Ascending aorta (tissue), 2 donors: ENCODE results near the gene FAM199X. TPM values are rescaled to one million over a fixed set of nuclear protein-coding genes. Genes with fewer than 3 reads are reported as not detected.
"Not testable (repeated sequence)": the region's sequence is repeated elsewhere in the genome, so short reads cannot be mapped to it uniquely, and the experiment has no call there.

Experiments
- DNase-seq, 2 donors: peaks; one replicate each; pipeline ENCODE4 v3.0.0-alpha.2; 2019; ENCODE audit warnings: low spot score in 2 of 2
- H3K27ac ChIP-seq, 2 donors: fragments of 200-600 bp; sonication (generic); one replicate each; pipeline ENCODE4 v1.5.1; 2016 to 2017; ENCODE audit warnings: mild to moderate bottlenecking in 1 of 2
- H3K27me3 ChIP-seq: fragments of 200-600 bp; sonication (generic); one replicate; pipeline ENCODE4 v1.5.1; 2017
- H3K36me3 ChIP-seq, 2 donors: fragments of 200-600 bp; sonication (generic); one replicate each; pipeline ENCODE4 v1.5.1; 2016
- H3K4me1 ChIP-seq, 2 donors: fragments of 200-600 bp; sonication (generic); one replicate each; pipeline ENCODE4 v1.5.1; 2016 to 2017; ENCODE audit warnings: mild to moderate bottlenecking in 1 of 2
- H3K4me3 ChIP-seq, 2 donors: fragments of 200-600 bp; sonication (generic); one replicate each; pipeline ENCODE4 v1.5.1; 2016 to 2017; ENCODE audit warnings: mild to moderate bottlenecking in 1 of 2
- H3K9me3 ChIP-seq, 2 donors: fragments of 200-600 bp; sonication (generic); one replicate each; pipeline ENCODE4 v1.5.1; 2016
- intact Hi-C: fragments of 100-400 bp; cut with DNase I; formaldehyde crosslinking; loops from one replicate; pipeline ENCODE4 v1.15.1; 2023
- total RNA-seq: library from RNA; depleted of rRNA; stranded (reverse); fragments of >200 nt; gene quantifications from one replicate; pipeline ENCODE4 v1.1.0, GENCODE V29; 2016
- TF ChIP-seq, protein P1 (sequence below), 3 experiments: fragments of 200-600 bp in 2 of 3; fragments of 450-650 bp in 1 of 3; sonication (generic) in 2 of 3; IDR thresholded peaks; one replicate each; pipeline ENCODE4 v1.5.1; 2016 to 2019; ENCODE audit warnings: antibody characterized with exemption in 3 of 3, mild to moderate bottlenecking in 1 of 3, moderate library complexity in 1 of 3

FAM199X gene
- total RNA-seq, 1 donor from 2014 or later: 10.4 TPM

GRCh38 chrX:104193485-104193884 is 27.2 kb downstream of the FAM199X start:
- Histone ChIP-seq H3K36me3 (peaks cover 0 to 7% of the 10 kb centered on the region in 2 donors), H3K27ac (no peak overlapping the region), H3K4me1 (no peaks in the 10 kb centered on the region), H3K9me3 (no peaks in the 10 kb centered on the region), H3K27me3 (no peaks in the 10 kb centered on the region), H3K4me3 (no peak overlapping the region)
- TF ChIP-seq, protein P1, sequence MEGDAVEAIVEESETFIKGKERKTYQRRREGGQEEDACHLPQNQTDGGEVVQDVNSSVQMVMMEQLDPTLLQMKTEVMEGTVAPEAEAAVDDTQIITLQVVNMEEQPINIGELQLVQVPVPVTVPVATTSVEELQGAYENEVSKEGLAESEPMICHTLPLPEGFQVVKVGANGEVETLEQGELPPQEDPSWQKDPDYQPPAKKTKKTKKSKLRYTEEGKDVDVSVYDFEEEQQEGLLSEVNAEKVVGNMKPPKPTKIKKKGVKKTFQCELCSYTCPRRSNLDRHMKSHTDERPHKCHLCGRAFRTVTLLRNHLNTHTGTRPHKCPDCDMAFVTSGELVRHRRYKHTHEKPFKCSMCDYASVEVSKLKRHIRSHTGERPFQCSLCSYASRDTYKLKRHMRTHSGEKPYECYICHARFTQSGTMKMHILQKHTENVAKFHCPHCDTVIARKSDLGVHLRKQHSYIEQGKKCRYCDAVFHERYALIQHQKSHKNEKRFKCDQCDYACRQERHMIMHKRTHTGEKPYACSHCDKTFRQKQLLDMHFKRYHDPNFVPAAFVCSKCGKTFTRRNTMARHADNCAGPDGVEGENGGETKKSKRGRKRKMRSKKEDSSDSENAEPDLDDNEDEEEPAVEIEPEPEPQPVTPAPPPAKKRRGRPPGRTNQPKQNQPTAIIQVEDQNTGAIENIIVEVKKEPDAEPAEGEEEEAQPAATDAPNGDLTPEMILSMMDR (IDR thresholded peaks at IDR 0.05): no peak
- no peak for DNase-seq
- intact Hi-C loops: no loop called here

DNA sequence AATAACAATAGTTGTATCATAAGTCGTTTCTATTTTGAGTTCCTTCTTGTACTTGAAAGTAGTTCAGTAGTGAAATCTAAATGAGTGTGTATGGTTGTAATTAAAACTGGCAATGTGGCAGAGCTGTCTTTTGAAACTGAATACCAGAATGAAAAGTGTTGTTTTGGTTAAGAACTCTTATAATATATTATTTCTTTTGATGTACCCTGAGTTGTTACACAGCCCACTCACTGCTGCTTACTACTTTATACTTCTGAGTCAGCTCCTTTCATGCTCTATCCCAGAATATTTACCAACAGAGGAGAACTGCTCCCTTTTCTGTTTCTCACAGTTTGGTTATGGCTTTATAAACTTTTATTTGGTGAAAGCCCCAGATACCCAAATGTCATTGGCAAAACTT is 28.8 kb downstream of the FAM199X start:
- Histone ChIP-seq H3K9me3 (no peaks in the 10 kb centered on the region), H3K27ac (no peak overlapping the region), H3K27me3 (no peaks in the 10 kb centered on the region), H3K4me3 (no peak overlapping the region), H3K36me3 (no peaks in the 10 kb centered on the region), H3K4me1 (no peaks in the 10 kb centered on the region)
- no peak for DNase-seq
- TF ChIP-seq, protein P1 (IDR thresholded peaks at IDR 0.05): no peak
- intact Hi-C loops: loop anchor here (5.0 kb wide), 2 partner anchors 77 to 147 kb away; no protein-coding TSS in a partner anchor

DNA sequence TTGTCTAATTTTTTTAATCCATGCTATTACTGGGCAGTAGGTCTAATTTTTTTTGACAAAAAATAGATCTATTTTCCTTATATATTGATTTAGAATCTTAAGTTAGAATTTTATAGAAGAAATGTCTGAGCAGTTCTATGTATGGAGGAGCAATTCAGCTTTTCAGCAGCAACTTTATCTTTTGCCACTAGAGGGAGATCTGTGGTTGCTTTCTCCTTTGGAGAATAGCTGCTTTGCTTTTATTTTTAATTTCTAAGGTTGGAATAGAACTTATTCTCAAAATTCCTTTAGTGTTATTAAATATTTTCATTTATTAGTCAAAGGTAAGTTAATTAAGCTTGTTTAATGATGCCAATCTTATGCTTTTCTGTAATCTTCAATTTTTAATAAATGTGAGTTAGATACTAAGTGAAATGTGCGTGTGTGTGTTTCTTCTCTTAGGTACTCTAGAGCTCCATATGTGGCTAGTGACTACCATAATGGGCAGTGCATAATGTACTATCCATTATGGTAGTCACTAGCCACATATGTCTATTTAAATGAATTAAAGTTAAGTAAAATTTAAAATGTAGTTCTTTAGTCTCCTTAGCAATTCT is 29.3 kb downstream of the FAM199X start:
- no peaks in the 10 kb centered on the region for H3K27me3 ChIP-seq
- no peak for DNase-seq
- intact Hi-C loops: loop anchor here (5.0 kb wide), 2 partner anchors 77 to 147 kb away; no protein-coding TSS in a partner anchor
- no peak overlapping the region for H3K27ac ChIP-seq
- H3K4me1 ChIP-seq: no peaks in the 10 kb centered on the region
- TF ChIP-seq, protein P1 (IDR thresholded peaks at IDR 0.05): peak in 2 of 3 experiments; percentile 77 to 82
- no peaks in the 10 kb centered on the region for H3K36me3 ChIP-seq
- no peaks in the 10 kb centered on the region for H3K9me3 ChIP-seq
- H3K4me3 ChIP-seq: no peak overlapping the region

GRCh38 chrX:104205548-104205947 is 39.3 kb downstream of the FAM199X start:
- Histone ChIP-seq H3K27ac (no peak overlapping the region), H3K36me3 (peaks cover 0 to 3% of the 10 kb centered on the region in 2 donors), H3K4me3 (no peak overlapping the region), H3K9me3 (no peaks in the 10 kb centered on the region), H3K4me1 (no peaks in the 10 kb centered on the region), H3K27me3 (no peaks in the 10 kb centered on the region)
- TF ChIP-seq, protein P1 (IDR thresholded peaks at IDR 0.05): no peak
- DNase-seq: no peak
- intact Hi-C loops: no loop called here

- intact Hi-C loops: loop anchor here (2.0 kb wide), 1 partner anchor 22 kb away; no protein-coding TSS in a partner anchor
- no peak overlapping the region for H3K4me3 ChIP-seq
- H3K36me3 ChIP-seq: no peaks in the 10 kb centered on the region
- H3K27ac ChIP-seq: no peak overlapping the region
- H3K27me3 ChIP-seq: no peaks in the 10 kb centered on the region
- H3K4me1 ChIP-seq: no peaks in the 10 kb centered on the region
- H3K9me3 ChIP-seq: no peaks in the 10 kb centered on the region
- TF ChIP-seq, protein P1 (IDR thresholded peaks at IDR 0.05): no peak
- no peak for DNase-seq
Observed at GRCh38 chrX:104211187-104211586, 44.9 kb downstream of the FAM199X start.

- H3K4me3 ChIP-seq, H3K27me3 ChIP-seq, intact Hi-C loops, H3K27ac ChIP-seq, H3K9me3 ChIP-seq, H3K4me1 ChIP-seq, H3K36me3 ChIP-seq, DNase-seq: not testable (repeated sequence)
Observed at GRCh38 chrX:104230060-104230459, 63.8 kb downstream of the FAM199X start.

Other genes starting within 250 kb of the FAM199X start
- gene TMSB15B, start 203.8 kb upstream of the FAM199X start, total RNA-seq: 0.32 TPM
- gene H2BW1, start 152.7 kb upstream of the FAM199X start, total RNA-seq: not detected
- not detected for gene H2BW2, start 126.5 kb upstream of the FAM199X start, total RNA-seq
- 0.11 TPM for gene TMSB15C, start 90.2 kb upstream of the FAM199X start, total RNA-seq
- gene ZCCHC18, start 53.9 kb upstream of the FAM199X start, total RNA-seq: 0.21 TPM
- 3.1 TPM for gene SLC25A53, start 9.4 kb upstream of the FAM199X start, total RNA-seq
- gene ESX1, start 88.5 kb downstream of the FAM199X start, total RNA-seq: not detected